Adrenal gland (tissue), 5 donors: Measurements from ENCODE around the gene NLGN4X.

ENCODE experiments used
- CTCF ChIP-seq, 6 experiments: fragments of 450-650 bp in 4 of 6; fragments of 200-600 bp in 2 of 6; sonication (generic) in 1 of 6; IDR thresholded peaks; 1 replicate in 5 of 6; 2 replicates in 1 of 6; pipeline versions ENCODE4 v1.5.1 to v1.8.0; 2016 to 2021; ENCODE audit warnings: antibody characterized with exemption in 6 of 6, mild to moderate bottlenecking in 2 of 6, moderate library complexity in 1 of 6
- POLR2A ChIP-seq, 2 donors: fragments of 450-650 bp; IDR thresholded peaks; one replicate each; pipeline ENCODE4 v1.6.1; 2017; ENCODE audit warnings: antibody characterized with exemption in 2 of 2, mild to moderate bottlenecking in 2 of 2, moderate library complexity in 1 of 2
- donor health status: DM: no; HTN: no; CAD: no.

- TF ChIP-seq CTCF (IDR thresholded peaks at IDR 0.05) (no peak), POLR2A (IDR thresholded peaks at IDR 0.05) (no peak)
Measured at GRCh38 chrX:6262959-6263358, 34.3 kb upstream of the NLGN4X start.
